Measurements from ENCODE around the gene HMX1. TPM values are rescaled to one million over a fixed set of nuclear protein-coding genes. Genes with fewer than 3 reads are reported as not detected.

The HMX1 gene
- total RNA-seq, 4 donors from 2014 or later: not detected

DNA sequence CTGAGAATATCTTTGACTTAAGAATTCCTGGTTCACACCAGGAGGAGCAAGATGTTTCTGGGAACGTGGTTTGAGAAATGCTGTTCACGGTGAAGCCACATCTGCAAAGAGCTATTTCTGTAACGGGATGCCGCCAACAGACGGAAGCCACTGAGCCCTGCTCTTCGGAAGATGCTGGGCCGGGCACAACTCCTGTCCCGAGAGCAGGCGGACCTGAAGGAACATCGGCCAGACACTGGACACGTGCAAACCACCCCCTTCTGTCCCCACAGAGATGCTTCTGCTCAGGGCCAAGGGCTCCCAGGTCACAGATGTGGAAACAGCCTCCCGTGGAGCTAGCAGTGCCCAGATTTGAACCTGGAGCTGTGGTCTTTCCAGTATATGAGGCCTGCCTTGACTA is 24.3 kb downstream of the HMX1 start:
- H3K27me3 ChIP-seq: peaks cover 88% of the 10 kb centered on the region
- no peaks in the 10 kb centered on the region for H3K4me1 ChIP-seq
- TF ChIP-seq POLR2AphosphoS5 (IDR thresholded peaks at IDR 0.05): no peak
- TF ChIP-seq EP300 (IDR thresholded peaks at IDR 0.05): no peak
- TF ChIP-seq, protein P1, sequence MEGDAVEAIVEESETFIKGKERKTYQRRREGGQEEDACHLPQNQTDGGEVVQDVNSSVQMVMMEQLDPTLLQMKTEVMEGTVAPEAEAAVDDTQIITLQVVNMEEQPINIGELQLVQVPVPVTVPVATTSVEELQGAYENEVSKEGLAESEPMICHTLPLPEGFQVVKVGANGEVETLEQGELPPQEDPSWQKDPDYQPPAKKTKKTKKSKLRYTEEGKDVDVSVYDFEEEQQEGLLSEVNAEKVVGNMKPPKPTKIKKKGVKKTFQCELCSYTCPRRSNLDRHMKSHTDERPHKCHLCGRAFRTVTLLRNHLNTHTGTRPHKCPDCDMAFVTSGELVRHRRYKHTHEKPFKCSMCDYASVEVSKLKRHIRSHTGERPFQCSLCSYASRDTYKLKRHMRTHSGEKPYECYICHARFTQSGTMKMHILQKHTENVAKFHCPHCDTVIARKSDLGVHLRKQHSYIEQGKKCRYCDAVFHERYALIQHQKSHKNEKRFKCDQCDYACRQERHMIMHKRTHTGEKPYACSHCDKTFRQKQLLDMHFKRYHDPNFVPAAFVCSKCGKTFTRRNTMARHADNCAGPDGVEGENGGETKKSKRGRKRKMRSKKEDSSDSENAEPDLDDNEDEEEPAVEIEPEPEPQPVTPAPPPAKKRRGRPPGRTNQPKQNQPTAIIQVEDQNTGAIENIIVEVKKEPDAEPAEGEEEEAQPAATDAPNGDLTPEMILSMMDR (IDR thresholded peaks at IDR 0.05): no peak
- no peak for TF ChIP-seq POLR2A (IDR thresholded peaks at IDR 0.05)
- WGBS, 2 donors (ENCODE audit: low coverage in 1 of 2): 67 to 100% methylated on average over 1 to 5 of the region's 12 CpGs
- peaks cover 0 to 18% (median 0%) of the 10 kb centered on the region in 3 donors for H3K9me3 ChIP-seq
- H3K4me3 ChIP-seq: no peak overlapping the region
- no peaks in the 10 kb centered on the region for H3K36me3 ChIP-seq
- no peak for ATAC-seq
- no peak overlapping the region for H3K27ac ChIP-seq

DNA sequence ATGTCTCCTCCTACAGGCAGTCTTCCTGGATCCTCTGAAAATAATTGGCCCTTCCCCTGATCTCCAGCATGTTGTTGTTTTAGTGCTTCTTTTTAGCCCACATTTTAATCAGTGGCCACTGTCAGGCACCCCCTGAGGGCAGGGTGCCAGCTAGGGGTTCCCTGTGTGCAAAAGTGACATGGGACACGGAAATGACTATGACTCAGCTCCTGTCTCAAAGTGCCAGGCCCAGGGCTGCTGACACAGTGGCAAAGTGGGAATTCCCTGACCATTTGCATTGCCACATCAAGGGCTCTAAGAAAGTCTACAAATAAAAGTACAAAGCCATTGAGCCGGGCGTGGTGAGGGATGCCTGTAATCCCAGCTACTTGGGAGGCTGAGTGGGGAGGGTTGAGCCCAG is 24.8 kb downstream of the HMX1 start:
- H3K9me3 ChIP-seq: peaks cover 0 to 13% (median 0%) of the 10 kb centered on the region in 3 donors
- H3K4me3 ChIP-seq: no peak overlapping the region
- no peak overlapping the region for H3K27ac ChIP-seq
- ATAC-seq: no peak
- TF ChIP-seq, protein P1 (IDR thresholded peaks at IDR 0.05): no peak
- TF ChIP-seq POLR2A (IDR thresholded peaks at IDR 0.05) (no peak), EP300 (IDR thresholded peaks at IDR 0.05) (no peak), POLR2AphosphoS5 (IDR thresholded peaks at IDR 0.05) (no peak)
- H3K36me3 ChIP-seq: no peaks in the 10 kb centered on the region
- peaks cover 83% of the 10 kb centered on the region for H3K27me3 ChIP-seq
- no peaks in the 10 kb centered on the region for H3K4me1 ChIP-seq
- 90 to 100% methylated on average over 1 to 2 of the region's 3 CpGs for WGBS, 2 donors (ENCODE audit: low coverage in 1 of 2)

DNA sequence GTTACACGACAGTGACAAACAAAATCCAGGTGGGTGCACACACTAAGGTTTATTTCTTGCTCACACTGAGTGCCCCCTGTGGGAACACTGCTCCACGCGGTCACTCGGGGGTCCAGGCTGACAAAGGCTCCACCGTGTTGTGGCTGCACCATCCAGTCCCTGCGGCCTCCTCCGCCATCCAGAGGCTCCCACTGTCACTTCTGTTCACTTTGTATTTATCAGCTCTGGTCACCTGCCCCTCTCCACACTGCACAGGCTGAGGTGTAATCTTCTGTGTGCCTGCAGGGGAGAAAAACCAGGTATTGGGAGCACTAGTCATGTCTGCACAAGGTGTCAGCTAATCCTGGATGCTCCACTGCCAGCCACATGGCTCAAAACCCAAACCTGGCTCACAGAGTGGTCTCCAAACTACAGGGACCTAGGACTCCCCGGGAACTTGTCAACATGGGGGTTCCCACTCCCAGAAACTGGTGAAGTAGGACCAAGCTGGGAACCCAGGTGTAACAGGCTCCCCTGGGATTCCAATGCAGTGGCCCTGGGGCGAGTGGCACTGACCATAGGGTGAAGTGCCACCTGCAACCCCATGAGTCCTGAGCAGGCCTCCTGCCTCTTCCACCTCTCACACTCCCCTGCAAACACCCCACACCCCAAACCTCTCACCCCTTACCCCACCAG is 25.5 kb downstream of the HMX1 start:
- WGBS, 2 donors (ENCODE audit: low coverage in 1 of 2): 49 to 69% methylated on average over 5 to 7 of the region's 9 CpGs
- H3K4me3 ChIP-seq: no peak overlapping the region
- no peaks in the 10 kb centered on the region for H3K4me1 ChIP-seq
- no peaks in the 10 kb centered on the region for H3K36me3 ChIP-seq
- H3K27ac ChIP-seq: no peak overlapping the region
- peaks cover 0 to 13% (median 0%) of the 10 kb centered on the region in 3 donors for H3K9me3 ChIP-seq
- H3K27me3 ChIP-seq: peaks cover 78% of the 10 kb centered on the region
- ATAC-seq: no peak
- TF ChIP-seq POLR2AphosphoS5 (IDR thresholded peaks at IDR 0.05): no peak
- no peak for TF ChIP-seq EP300 (IDR thresholded peaks at IDR 0.05)
- TF ChIP-seq, protein P1 (IDR thresholded peaks at IDR 0.05): no peak
- TF ChIP-seq POLR2A (IDR thresholded peaks at IDR 0.05): no peak

DNA sequence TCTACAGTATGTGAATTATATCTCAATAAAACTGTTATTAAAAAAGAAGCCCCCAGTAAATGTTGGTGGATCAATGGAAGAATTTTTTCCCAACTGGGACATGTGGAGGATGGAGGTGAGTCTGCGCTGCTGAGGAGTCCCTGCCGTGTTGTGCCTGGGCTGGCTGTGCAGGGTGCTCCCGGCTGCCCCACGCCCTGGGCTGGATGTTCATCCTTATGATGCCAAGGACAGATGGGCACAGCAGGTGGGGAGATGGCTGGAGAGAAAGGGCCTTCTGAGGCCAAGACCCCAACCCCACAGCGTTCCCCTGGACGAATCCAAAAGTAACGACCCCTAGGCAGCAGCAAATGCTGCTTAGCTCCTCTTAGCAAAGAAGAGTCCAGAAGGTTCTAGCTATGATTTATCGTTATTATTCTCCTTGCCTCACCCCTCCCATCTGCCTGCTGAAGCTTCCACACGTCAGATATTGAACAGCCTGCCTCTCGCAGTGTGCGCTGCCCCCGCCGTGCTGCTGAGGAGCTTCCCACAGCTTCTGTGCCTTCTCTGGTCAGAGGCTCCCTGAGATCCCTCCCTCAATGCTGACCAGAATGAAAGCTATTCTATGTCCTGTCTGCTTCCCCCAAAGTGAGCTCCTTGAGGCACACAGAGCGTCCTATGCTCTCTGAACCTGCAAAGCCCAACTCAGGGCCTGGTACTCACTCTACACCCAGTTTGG is 26.5 kb downstream of the HMX1 start:
- peaks cover 0 to 13% (median 0%) of the 10 kb centered on the region in 3 donors for H3K9me3 ChIP-seq
- H3K36me3 ChIP-seq: no peaks in the 10 kb centered on the region
- H3K27me3 ChIP-seq: peaks cover 78% of the 10 kb centered on the region
- no peak overlapping the region for H3K4me3 ChIP-seq
- TF ChIP-seq POLR2A (IDR thresholded peaks at IDR 0.05) (no peak), POLR2AphosphoS5 (IDR thresholded peaks at IDR 0.05) (no peak), EP300 (IDR thresholded peaks at IDR 0.05) (no peak)
- TF ChIP-seq, protein P1 (IDR thresholded peaks at IDR 0.05): no peak
- WGBS, 2 donors (ENCODE audit: low coverage in 1 of 2): 66 to 86% methylated on average over 4 to 5 of the region's 14 CpGs
- H3K4me1 ChIP-seq: no peaks in the 10 kb centered on the region
- H3K27ac ChIP-seq: no peak overlapping the region
- ATAC-seq: no peak

Data from gastroesophageal sphincter (tissue), 4 donors.